Lower leg skin (tissue), 3 donors: Measurements from ENCODE around the gene CNPY1.

Source experiments
- CTCF ChIP-seq, 3 donors: fragments of 450-650 bp; IDR thresholded peaks; one replicate each; pipeline ENCODE4 v1.5.1; 2016; ENCODE audit warnings: antibody characterized with exemption in 3 of 3, mild to moderate bottlenecking in 3 of 3, moderate library complexity in 2 of 3
- POLR2A ChIP-seq, 2 donors: fragments of 450-650 bp; IDR thresholded peaks; one replicate each; pipeline ENCODE4 v1.6.1; 2016 to 2017; ENCODE audit warnings: antibody characterized with exemption in 2 of 2, mild to moderate bottlenecking in 1 of 2, moderate library complexity in 1 of 2

- TF ChIP-seq CTCF (IDR thresholded peaks at IDR 0.05) (no peak), POLR2A (IDR thresholded peaks at IDR 0.05) (no peak)
These were observed 917 bp upstream of the CNPY1 start for GRCh38 chr7:155547161-155547791.
